SK-N-SH treated with all-trans-retinoic acid at 6 μM for 48 hours (cell line): ENCODE results near the gene MOSMO.

Experiments
- ATAC-seq: fragments of 200-7000 bp; cut with Tn5 transposase; 3 replicates; pipeline ENCODE4 v1.9.1; 2020; ENCODE audit warnings: mild to moderate bottlenecking, moderate library complexity
- ARNTL ChIP-seq: fragments of 450-650 bp; formaldehyde crosslinking; IDR thresholded peaks from 2 replicates; pipeline ENCODE4 v1.5.0; 2020; ENCODE audit warnings: low read depth, mild to moderate bottlenecking, moderate library complexity, borderline replicate concordance
- BACH2 ChIP-seq: fragments of 250-450 bp; sonication (Bioruptor Pico); IDR thresholded peaks from 2 replicates; pipeline ENCODE4 v1.9.0; 2021; ENCODE audit warnings: mild to moderate bottlenecking, borderline replicate concordance
- CREB5 ChIP-seq: fragments of 250-450 bp; sonication (Bioruptor Pico); IDR thresholded peaks from 2 replicates; pipeline ENCODE4 v1.5.1; 2020; ENCODE audit warnings: low read depth, mild to moderate bottlenecking, moderate library complexity
- CSDC2 ChIP-seq: fragments of 250-450 bp; sonication (Bioruptor Pico); IDR thresholded peaks from 2 replicates; pipeline ENCODE4 v1.5.0; 2020; ENCODE audit warnings: mild to moderate bottlenecking, moderate library complexity
- ESRRG ChIP-seq: fragments of 250-450 bp; sonication (Bioruptor Pico); IDR thresholded peaks from 2 replicates; pipeline ENCODE4 v1.6.1; 2021; ENCODE audit warnings: mild to moderate bottlenecking
- GLIS3 ChIP-seq: fragments of 250-450 bp; sonication (Bioruptor Pico); IDR thresholded peaks from 2 replicates; pipeline ENCODE4 v1.5.0; 2020; ENCODE audit warnings: mild to moderate bottlenecking, moderate library complexity
- ISL1 ChIP-seq: fragments of 250-450 bp; sonication (Bioruptor Pico); IDR thresholded peaks from 2 replicates; pipeline ENCODE4 v2.1.2; 2022; ENCODE audit warnings: mild to moderate bottlenecking, moderate library complexity
- OSR1 ChIP-seq: fragments of 250-450 bp; sonication (Bioruptor Pico); IDR thresholded peaks from 2 replicates; pipeline ENCODE4 v1.8.0; 2022; ENCODE audit warnings: moderate library complexity, mild to moderate bottlenecking, inconsistent platforms
- PATZ1 ChIP-seq: fragments of 250-450 bp; sonication (Bioruptor Pico); IDR thresholded peaks from 2 replicates; pipeline ENCODE4 v1.8.0; 2020; ENCODE audit warnings: mild to moderate bottlenecking, moderate library complexity, borderline replicate concordance
- POU6F1 ChIP-seq: fragments of 250-450 bp; sonication (Bioruptor Pico); IDR thresholded peaks from 2 replicates; pipeline ENCODE4 v1.8.0; 2021; ENCODE audit warnings: low read depth, mild to moderate bottlenecking, moderate library complexity, borderline replicate concordance
- PPARA ChIP-seq: fragments of 250-450 bp; sonication (Bioruptor Pico); IDR thresholded peaks from 2 replicates; pipeline ENCODE4 v1.5.0; 2020; ENCODE audit warnings: mild to moderate bottlenecking, borderline replicate concordance
- RARB ChIP-seq: fragments of 250-450 bp; sonication (Bioruptor Pico); IDR thresholded peaks from 2 replicates; pipeline ENCODE4 v1.8.0; 2021; ENCODE audit warnings: mild to moderate bottlenecking, moderate library complexity
- SNAI2 ChIP-seq: fragments of 250-450 bp; sonication (Bioruptor Pico); IDR thresholded peaks from 2 replicates; pipeline ENCODE4 v1.5.0; 2020; ENCODE audit warnings: mild to moderate bottlenecking, moderate library complexity
- TCF4 ChIP-seq: fragments of 250-450 bp; sonication (Bioruptor Pico); IDR thresholded peaks from 2 replicates; pipeline ENCODE4 v1.8.0; 2021; ENCODE audit warnings: mild to moderate bottlenecking, moderate library complexity, borderline replicate concordance
- TOX ChIP-seq: fragments of 250-450 bp; sonication (Bioruptor Pico); IDR thresholded peaks from 2 replicates; pipeline ENCODE4 v1.8.0; 2021; ENCODE audit warnings: mild to moderate bottlenecking, moderate library complexity, borderline replicate concordance
- TSHZ2 ChIP-seq: fragments of 250-450 bp; sonication (Bioruptor Pico); IDR thresholded peaks from 2 replicates; pipeline ENCODE4 v1.5.0; 2020; ENCODE audit warnings: mild to moderate bottlenecking, moderate library complexity
- ZC3H10 ChIP-seq: fragments of 250-450 bp; sonication (Bioruptor Pico); IDR thresholded peaks from 2 replicates; pipeline ENCODE4 v1.5.1; 2021; ENCODE audit warnings: mild to moderate bottlenecking, moderate library complexity
- ZFP3 ChIP-seq: fragments of 250-450 bp; sonication (Bioruptor Pico); IDR thresholded peaks from 2 replicates; pipeline ENCODE4 v1.5.0; 2020; ENCODE audit warnings: mild to moderate bottlenecking, moderate library complexity
- ZNF70 ChIP-seq: fragments of 450-650 bp; formaldehyde crosslinking; IDR thresholded peaks from 2 replicates; pipeline ENCODE4 v1.5.0; 2020; ENCODE audit warnings: mild to moderate bottlenecking, moderate library complexity
- ZNF8 ChIP-seq: fragments of 450-650 bp; formaldehyde crosslinking; IDR thresholded peaks from 2 replicates; pipeline ENCODE4 v1.5.0; 2020; ENCODE audit warnings: mild to moderate bottlenecking, moderate library complexity

The MOSMO gene

GRCh38 chr16:22007509-22008214 lies at the start of gene MOSMO:
MOSMO (plus strand) TSS chr16:22008111; CDS start chr16:22008302, 191 bp downstream.
- TF ChIP-seq POU6F1 (CRISPR knock-in tag) (no peak), SNAI2 (CRISPR knock-in tag) (no peak), ZFP3 (CRISPR knock-in tag) (0 out of 2 replicates have a peak, but pooled peaks have one; percentile 17), GLIS3 (CRISPR knock-in tag) (no peak), ESRRG (CRISPR knock-in tag) (no peak)
- ATAC-seq = peak; percentile 90

- no peak for ATAC-seq
- TF ChIP-seq RARB (CRISPR knock-in tag) = no peak
- no peak for TF ChIP-seq ISL1 (CRISPR knock-in tag)
- TF ChIP-seq TCF4 (CRISPR knock-in tag) = no peak
- TF ChIP-seq SNAI2 (CRISPR knock-in tag) = no peak
- TF ChIP-seq ZNF8 (CRISPR knock-in tag) = no peak
- no peak for TF ChIP-seq BACH2 (CRISPR knock-in tag)
- no peak for TF ChIP-seq TOX (CRISPR knock-in tag)
- no peak for TF ChIP-seq ZC3H10 (CRISPR knock-in tag)
- TF ChIP-seq CSDC2 (CRISPR knock-in tag) = no peak
- TF ChIP-seq, all 23 proteins: peak for 0
These were observed 48.9 kb upstream of the MOSMO start for GRCh38 chr16:21959050-21959449.

GRCh38 chr16:21962475-21962874 lies 45.4 kb upstream of the MOSMO start:
- no peak for ATAC-seq
- no peak for TF ChIP-seq CREB5 (CRISPR knock-in tag)
- TF ChIP-seq PATZ1 (CRISPR knock-in tag) = no peak
- TF ChIP-seq TSHZ2 (CRISPR knock-in tag) = no peak
- TF ChIP-seq ZC3H10 (CRISPR knock-in tag) = no peak
- no peak for TF ChIP-seq TCF4 (CRISPR knock-in tag)
- TF ChIP-seq PPARA (CRISPR knock-in tag) = no peak
- TF ChIP-seq RARB (CRISPR knock-in tag) = no peak
- TF ChIP-seq TOX (CRISPR knock-in tag) = no peak
- no peak for TF ChIP-seq GLIS3 (CRISPR knock-in tag)
- TF ChIP-seq ZNF70 (CRISPR knock-in tag) = no peak
- no peak for TF ChIP-seq OSR1 (CRISPR knock-in tag)
- no peak for TF ChIP-seq ZNF8 (CRISPR knock-in tag)
- TF ChIP-seq ARNTL = no peak
- no peak for TF ChIP-seq ESRRG (CRISPR knock-in tag)
- TF ChIP-seq CSDC2 (CRISPR knock-in tag) = no peak
- TF ChIP-seq, all 23 proteins: peak for 0

- no peak for ATAC-seq
- TF ChIP-seq TSHZ2 (CRISPR knock-in tag) (no peak), SNAI2 (CRISPR knock-in tag) (no peak), ZFP3 (CRISPR knock-in tag) (no peak), POU6F1 (CRISPR knock-in tag) (no peak), ISL1 (CRISPR knock-in tag) (no peak), OSR1 (CRISPR knock-in tag) (no peak)
These were observed 44.0 kb upstream of the MOSMO start for GRCh38 chr16:21963887-21964286.
